ENCODE results near the gene TSPAN5.

GRCh38 chr4:98524230-98524629, 134.2 kb downstream of the TSPAN5 start:
- TF ChIP-seq CTCF (IDR thresholded peaks at IDR 0.05) (no peak), POLR2AphosphoS5 (IDR thresholded peaks at IDR 0.05) (no peak), EP300 (IDR thresholded peaks at IDR 0.05) (no peak), POLR2A (IDR thresholded peaks at IDR 0.05) (no peak)

All from stomach (tissue), 4 donors.